Lower leg skin (tissue), 4 donors: Measurements from ENCODE around the gene TBKBP1. TPM values are rescaled to one million over a fixed set of nuclear protein-coding genes. Genes with fewer than 3 reads are reported as not detected.
"Not testable (repeated sequence)": the region's sequence is repeated elsewhere in the genome, so short reads cannot be mapped to it uniquely, and the experiment has no call there.

Source experiments
- DNase-seq, 2 donors: peaks; one replicate each; pipeline ENCODE4 v3.0.0-alpha.2; 2019; ENCODE audit warnings: low spot score in 2 of 2
- H3K4me3 ChIP-seq: fragments of 200-600 bp; sonication (generic); 2 replicates; pipeline ENCODE4 v1.5.1; 2017; ENCODE audit warnings: mild to moderate bottlenecking, low read depth; ENCODE audit not compliant: poor library complexity, severe bottlenecking
- POLR2A ChIP-seq, 2 donors: fragments of 450-650 bp; IDR thresholded peaks; one replicate each; pipeline ENCODE4 v1.6.1; 2016 to 2017; ENCODE audit warnings: antibody characterized with exemption in 2 of 2, mild to moderate bottlenecking in 1 of 2, moderate library complexity in 1 of 2
- WGBS, 2 donors: methylation state at CpG; one replicate each; pipeline ENCODE4 v1.1.5; 2018; 5-methylcytosine and 5-hydroxymethylcytosine counted together
- intact Hi-C: fragments of 100-400 bp; cut with DNase I; formaldehyde crosslinking; loops from one replicate; pipeline ENCODE4 v1.15.0; 2023; ENCODE audit warnings: low total_unique reads
- total RNA-seq, 4 donors: library from RNA; depleted of rRNA; stranded (reverse); fragments of >200 nt; gene quantifications; one replicate each; pipeline ENCODE4 v1.1.0, GENCODE V29; 2016
- TF ChIP-seq, protein P1 (sequence below), 3 donors: fragments of 450-650 bp; IDR thresholded peaks; one replicate each; pipeline ENCODE4 v1.5.1; 2016; ENCODE audit warnings: antibody characterized with exemption in 3 of 3, mild to moderate bottlenecking in 3 of 3, moderate library complexity in 2 of 3

Gene TBKBP1
- total RNA-seq, 4 donors from 2014 or later: 7.1 to 14.7 (median 9.3) TPM

DNA sequence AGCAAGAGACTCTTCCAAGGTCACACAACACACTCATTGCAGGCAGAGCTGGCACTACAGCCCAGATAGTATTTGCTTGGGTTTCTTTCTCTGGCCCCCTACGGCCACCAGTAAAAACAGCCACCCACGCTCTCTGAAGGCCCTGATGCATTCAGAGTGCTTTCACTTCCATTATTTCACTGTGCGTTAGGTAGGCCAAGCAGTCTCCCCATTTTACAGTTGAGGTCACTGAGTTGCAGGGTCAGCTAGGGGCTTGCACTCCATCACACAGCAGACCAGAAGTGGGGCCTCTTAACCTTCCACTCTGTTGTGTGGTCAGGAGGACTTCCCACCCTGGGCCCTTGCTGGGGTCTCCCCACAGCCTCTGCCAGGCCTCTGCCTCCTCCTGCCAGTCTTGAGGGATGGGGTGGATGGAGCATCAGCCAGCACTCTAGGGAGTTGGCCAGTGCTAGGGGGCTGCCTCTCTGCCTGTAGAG lies 41.6 kb downstream of the TBKBP1 start:
- no peak overlapping the region for H3K4me3 ChIP-seq
- DNase-seq: no peak
- WGBS, 2 donors: 85 to 95% methylated on average over 3 of the region's 3 CpGs
- TF ChIP-seq POLR2A (IDR thresholded peaks at IDR 0.05): no peak
- TF ChIP-seq, protein P1, sequence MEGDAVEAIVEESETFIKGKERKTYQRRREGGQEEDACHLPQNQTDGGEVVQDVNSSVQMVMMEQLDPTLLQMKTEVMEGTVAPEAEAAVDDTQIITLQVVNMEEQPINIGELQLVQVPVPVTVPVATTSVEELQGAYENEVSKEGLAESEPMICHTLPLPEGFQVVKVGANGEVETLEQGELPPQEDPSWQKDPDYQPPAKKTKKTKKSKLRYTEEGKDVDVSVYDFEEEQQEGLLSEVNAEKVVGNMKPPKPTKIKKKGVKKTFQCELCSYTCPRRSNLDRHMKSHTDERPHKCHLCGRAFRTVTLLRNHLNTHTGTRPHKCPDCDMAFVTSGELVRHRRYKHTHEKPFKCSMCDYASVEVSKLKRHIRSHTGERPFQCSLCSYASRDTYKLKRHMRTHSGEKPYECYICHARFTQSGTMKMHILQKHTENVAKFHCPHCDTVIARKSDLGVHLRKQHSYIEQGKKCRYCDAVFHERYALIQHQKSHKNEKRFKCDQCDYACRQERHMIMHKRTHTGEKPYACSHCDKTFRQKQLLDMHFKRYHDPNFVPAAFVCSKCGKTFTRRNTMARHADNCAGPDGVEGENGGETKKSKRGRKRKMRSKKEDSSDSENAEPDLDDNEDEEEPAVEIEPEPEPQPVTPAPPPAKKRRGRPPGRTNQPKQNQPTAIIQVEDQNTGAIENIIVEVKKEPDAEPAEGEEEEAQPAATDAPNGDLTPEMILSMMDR (IDR thresholded peaks at IDR 0.05): no peak
- intact Hi-C loops: no loop called here

DNA sequence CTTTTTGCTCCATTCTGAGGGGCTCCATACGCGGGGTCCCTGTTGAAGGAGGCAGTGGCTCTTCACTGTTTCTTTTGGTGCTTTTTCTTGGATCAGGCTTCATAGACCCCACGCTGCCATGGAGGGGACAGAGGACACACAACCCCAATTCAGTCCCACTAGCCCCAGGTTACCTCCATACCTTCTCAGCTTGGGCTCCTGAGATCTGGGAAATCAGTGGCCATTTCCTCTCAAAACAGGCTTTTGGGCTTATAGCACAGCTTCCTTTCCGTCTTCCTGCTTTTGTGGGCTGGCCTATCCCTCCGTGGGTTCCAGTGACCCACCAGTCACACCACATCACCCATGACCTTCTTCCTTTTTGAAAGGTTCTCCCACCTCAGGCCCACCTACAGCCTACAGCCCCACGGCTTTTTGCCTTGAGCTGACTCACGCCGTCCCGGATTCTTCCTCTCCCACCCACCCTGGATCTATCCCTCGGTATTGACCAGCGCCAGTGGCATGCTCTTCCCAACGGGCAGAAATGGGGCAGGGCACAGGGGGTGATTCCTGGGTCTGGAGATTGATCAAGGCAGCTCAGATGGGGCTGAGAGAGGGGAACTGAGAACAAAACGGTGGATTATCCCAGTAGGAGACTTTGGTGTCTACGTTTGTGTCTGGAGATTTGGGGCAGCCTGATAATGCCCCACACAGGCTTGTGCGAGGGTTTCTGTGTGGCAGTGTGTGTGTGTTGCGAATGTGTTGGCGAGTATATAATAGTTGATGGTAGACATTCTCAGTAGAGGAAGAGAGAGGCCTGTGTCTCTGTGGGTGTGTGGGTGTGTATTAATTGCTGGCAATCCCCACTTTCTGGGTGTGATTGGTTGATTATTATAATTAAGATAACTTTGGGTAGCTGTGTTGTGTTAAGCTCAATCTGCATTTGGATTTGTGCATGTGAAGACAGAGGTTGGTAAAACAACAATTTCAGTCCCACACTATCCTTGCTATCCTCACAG lies 42.8 kb downstream of the TBKBP1 start:
- H3K4me3 ChIP-seq: no peak overlapping the region
- intact Hi-C loops: no loop called here
- DNase-seq: peak in 1 of 2 donors; percentile 60
- 81 to 83% methylated on average over 17 of the region's 17 CpGs for WGBS, 2 donors
- TF ChIP-seq, protein P1 (IDR thresholded peaks at IDR 0.05): no peak
- TF ChIP-seq POLR2A (IDR thresholded peaks at IDR 0.05): no peak

DNA sequence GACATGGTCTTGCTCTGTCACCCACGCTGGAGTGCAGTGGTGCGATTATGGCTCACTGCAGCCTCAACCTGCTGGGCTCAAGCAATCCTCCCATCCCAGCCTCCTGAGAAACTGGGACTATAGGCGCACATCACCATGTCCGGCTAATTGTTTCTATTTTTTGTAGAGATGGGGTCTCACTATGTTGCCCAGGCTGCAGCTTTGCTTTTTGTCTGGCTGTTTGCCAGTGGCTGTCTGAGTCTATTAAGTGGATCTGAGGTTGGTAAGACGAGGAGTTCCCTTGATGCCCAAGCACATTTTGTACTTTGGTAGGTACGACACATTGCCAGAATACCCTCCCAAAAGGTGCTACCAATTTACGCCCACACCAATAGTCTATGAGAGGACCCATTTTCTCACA lies 44.2 kb downstream of the TBKBP1 start:
- intact Hi-C loops: no loop called here
- peak in 1 of 2 donors; percentile 20 for DNase-seq
- no peak overlapping the region for H3K4me3 ChIP-seq
- 87 to 92% methylated on average over 7 of the region's 7 CpGs for WGBS, 2 donors
- TF ChIP-seq, protein P1 (IDR thresholded peaks at IDR 0.05): no peak
- TF ChIP-seq POLR2A (IDR thresholded peaks at IDR 0.05): no peak

DNA sequence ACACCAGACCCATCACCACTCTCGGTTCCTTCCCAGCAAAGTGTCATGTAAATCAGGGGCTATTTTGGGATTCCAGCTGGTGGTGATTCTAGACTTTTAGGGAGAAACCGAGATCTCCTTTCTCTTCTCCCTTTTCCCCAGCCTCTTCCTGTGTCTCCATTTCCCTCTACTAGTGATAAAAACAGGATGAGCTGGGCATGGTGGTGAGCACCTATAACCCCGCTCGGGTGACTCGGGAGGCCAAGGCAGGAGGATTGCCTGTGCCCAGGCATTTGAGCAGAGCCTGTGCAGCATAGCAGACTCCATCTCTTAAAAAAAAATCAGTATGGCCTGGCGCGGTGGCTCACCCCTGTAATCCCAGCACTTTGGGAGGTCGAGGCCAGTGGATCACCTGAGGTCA lies 45.2 kb downstream of the TBKBP1 start:
- no peak overlapping the region for H3K4me3 ChIP-seq
- TF ChIP-seq, protein P1 (IDR thresholded peaks at IDR 0.05): no peak
- TF ChIP-seq POLR2A (IDR thresholded peaks at IDR 0.05): no peak
- intact Hi-C loops: no loop called here
- no peak for DNase-seq
- 86% methylated on average over 8 of the region's 8 CpGs for WGBS, 2 donors

DNA sequence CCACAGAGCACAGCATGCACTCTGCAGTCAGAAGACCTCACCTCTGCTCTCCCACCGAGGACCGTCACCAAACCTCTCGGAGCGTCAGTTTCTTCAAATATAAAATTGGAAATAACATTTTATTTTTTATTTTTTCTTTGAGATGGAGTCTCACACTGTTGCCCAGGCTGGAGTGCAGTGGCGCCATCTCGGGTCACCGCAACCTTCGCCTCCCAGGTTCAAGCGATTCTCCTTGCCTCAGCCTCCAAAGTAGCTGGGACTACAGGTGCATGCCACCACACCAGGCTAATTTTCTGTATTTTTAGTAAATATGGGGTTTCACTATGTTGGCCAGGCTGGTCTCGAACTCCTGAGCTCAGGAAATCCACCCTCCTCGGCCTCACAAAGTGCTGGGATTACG lies 46.0 kb downstream of the TBKBP1 start:
- DNase-seq: peak in 1 of 2 donors; percentile 60
- 89 to 92% methylated on average over 12 of the region's 12 CpGs for WGBS, 2 donors
- intact Hi-C loops, H3K4me3 ChIP-seq: not testable (repeated sequence)

DNA sequence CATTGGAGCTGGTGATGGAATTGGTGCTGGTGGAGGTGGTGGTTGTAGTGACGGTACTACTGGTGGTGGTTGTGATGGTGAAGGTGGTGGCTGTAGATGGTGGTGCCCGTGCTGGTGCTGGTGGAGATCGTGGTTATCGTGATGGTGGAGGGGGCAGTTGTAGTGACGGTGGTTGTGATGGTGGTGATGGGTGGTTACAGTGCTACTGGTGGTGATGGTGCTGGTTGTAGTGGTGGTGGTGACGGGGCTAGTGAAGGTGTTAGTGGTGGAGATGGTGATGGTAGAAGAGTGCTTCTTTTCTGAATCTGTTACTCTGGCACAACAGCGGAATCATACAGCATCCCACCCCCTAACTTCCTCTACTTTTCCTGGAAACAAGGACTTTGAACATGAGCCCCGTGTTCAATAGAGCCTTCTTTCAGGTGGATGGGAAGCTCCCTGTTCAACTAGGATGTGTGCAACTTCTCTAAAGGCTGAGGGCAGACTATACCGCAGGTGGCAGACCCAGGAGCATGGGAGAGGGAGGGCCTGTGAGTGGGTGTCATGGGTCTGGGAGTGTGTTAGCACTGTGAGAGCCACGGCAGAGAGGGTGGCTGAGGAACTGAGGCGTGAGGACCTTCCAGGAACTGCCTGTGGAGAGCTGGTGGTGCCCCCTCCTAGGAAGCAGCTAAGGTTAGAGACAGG lies 47.3 kb downstream of the TBKBP1 start:
- WGBS, 2 donors: 81 to 87% methylated on average over 11 of the region's 11 CpGs
- intact Hi-C loops: no loop called here

More for the DNA sequence above, 47.3 kb downstream of the TBKBP1 start:
- H3K4me3 ChIP-seq: no peak overlapping the region
- peak in 1 of 2 donors; percentile 65 for DNase-seq
- TF ChIP-seq, protein P1 (IDR thresholded peaks at IDR 0.05): no peak
- TF ChIP-seq POLR2A (IDR thresholded peaks at IDR 0.05): no peak
